OCI-LY1 (cell line): Measurements from ENCODE around the gene RPE65.
A peak's percentile ranks its signal among the peaks of the same experiment; 100 is the strongest.

ENCODE experiments used
- H2AFZ ChIP-seq: fragments of 200-600 bp; sonication (generic), shearing (Covaris generic); 2 replicates; pipeline ENCODE4 v1.6.0; 2014; ENCODE audit warnings: antibody characterized with exemption, mild to moderate bottlenecking, low read length
- H3F3A ChIP-seq: fragments of 200-600 bp; sonication (generic), shearing (Covaris generic); 2 replicates; pipeline ENCODE4 v1.6.0; 2014; ENCODE audit warnings: mild to moderate bottlenecking, antibody characterized with exemption, low read length, moderate library complexity; ENCODE audit not compliant: insufficient read depth
- H3K27ac ChIP-seq: fragments of 200-600 bp; sonication (generic); 2 replicates; pipeline ENCODE4 v1.5.1; 2014; ENCODE audit warnings: low read length, mixed run types, mild to moderate bottlenecking, low read depth; ENCODE audit not compliant: poor library complexity, severe bottlenecking
- H3K27me3 ChIP-seq: fragments of 200-600 bp; sonication (generic); 2 replicates; pipeline ENCODE4 v1.6.0; 2014; ENCODE audit warnings: antibody characterized with exemption, mild to moderate bottlenecking, low read length, moderate library complexity; ENCODE audit not compliant: insufficient read depth
- H3K36me3 ChIP-seq: fragments of 200-600 bp; sonication (generic); 2 replicates; pipeline ENCODE4 v1.6.1; 2014; ENCODE audit warnings: mild to moderate bottlenecking, antibody characterized with exemption, low read length, moderate library complexity, mixed read lengths; ENCODE audit not compliant: insufficient read depth
- H3K4me1 ChIP-seq: fragments of 200-600 bp; sonication (generic); 2 replicates; pipeline ENCODE4 v1.5.1; 2014; ENCODE audit warnings: mild to moderate bottlenecking, low read length, moderate library complexity; ENCODE audit not compliant: insufficient read depth, severe bottlenecking
- H3K4me2 ChIP-seq: fragments of 200-600 bp; sonication (generic), shearing (Covaris generic); 2 replicates; pipeline ENCODE4 v1.6.1; 2014; ENCODE audit warnings: low read length
- H3K4me3 ChIP-seq: fragments of 200-600 bp; sonication (generic); 2 replicates; pipeline ENCODE4 v1.5.1; 2014; ENCODE audit warnings: low read length, low read depth, mild to moderate bottlenecking, mixed read lengths; ENCODE audit not compliant: poor library complexity, severe bottlenecking
- H3K79me2 ChIP-seq: fragments of 200-600 bp; shearing (Covaris generic); 2 replicates; pipeline ENCODE4 v1.6.1; 2016; ENCODE audit warnings: mixed run types, low read length, mixed read lengths; ENCODE audit not compliant: insufficient read depth
- H3K9ac ChIP-seq: fragments of 200-600 bp; sonication (generic), shearing (Covaris generic); 2 replicates; pipeline ENCODE4 v1.6.1; 2014; ENCODE audit warnings: mild to moderate bottlenecking, low read length, mixed read lengths
- H3K9me2 ChIP-seq: fragments of 200-600 bp; sonication (generic), shearing (Covaris generic); 2 replicates; pipeline ENCODE4 v1.6.1; 2014; ENCODE audit warnings: low read depth, mild to moderate bottlenecking, low read length, mixed read lengths
- H3K9me3 ChIP-seq: fragments of 200-600 bp; shearing (Covaris generic); 2 replicates; pipeline ENCODE4 v1.6.1; 2014; ENCODE audit warnings: low read length, mixed read lengths
- H4K20me1 ChIP-seq: fragments of 200-600 bp; sonication (generic), shearing (Covaris generic); 2 replicates; pipeline ENCODE4 v1.6.0; 2016; ENCODE audit warnings: mild to moderate bottlenecking, low read length; ENCODE audit not compliant: insufficient read depth
- CTCF ChIP-seq: fragments of 200-600 bp; sonication (generic), shearing (Covaris generic); IDR thresholded peaks from 2 replicates; pipeline ENCODE4 v1.5.1; 2017; ENCODE audit warnings: mild to moderate bottlenecking, antibody characterized with exemption, low read length, moderate library complexity, mixed read lengths
- EZH2 ChIP-seq: fragments of 200-600 bp; sonication (generic), shearing (Covaris generic); IDR thresholded peaks from 2 replicates; pipeline ENCODE4 v1.8.0; 2017; ENCODE audit warnings: borderline replicate concordance, mixed run types, mild to moderate bottlenecking, antibody characterized with exemption, low read length, moderate library complexity, mixed read lengths

Gene RPE65

DNA sequence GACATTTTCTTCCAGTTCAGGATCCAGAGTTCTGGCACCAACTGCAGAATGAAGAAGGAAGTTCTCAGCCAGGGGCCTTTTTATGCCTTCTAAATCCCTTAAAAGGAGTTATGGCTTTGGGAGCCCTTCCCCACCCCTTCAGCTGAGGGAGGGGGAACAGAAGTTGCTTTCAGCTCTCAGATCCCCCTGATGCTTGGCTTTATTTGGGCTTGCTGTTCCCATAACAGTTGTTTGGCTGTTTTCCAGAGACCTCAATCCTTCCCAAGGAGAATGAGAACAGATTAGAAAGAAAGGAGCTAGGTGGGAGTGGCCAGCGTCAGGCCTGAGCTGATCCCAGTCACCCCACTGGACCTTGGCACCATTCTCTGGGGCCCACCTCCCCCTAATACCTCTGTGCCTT lies at the start of gene RPE65:
Gene RPE65, minus strand, starts transcription at position 54 of the 400 bp plus-strand sequence. Its CDS starts 49 bp downstream, at position 5.
- Histone ChIP-seq H3K79me2 (no peaks in the 10 kb centered on the region), H3F3A (no peaks in the 10 kb centered on the region), H3K36me3 (no peaks in the 10 kb centered on the region), H3K4me3 (no peak within 1 kb of the TSS), H4K20me1 (no peaks in the 10 kb centered on the region), H3K27me3 (no peaks in the 10 kb centered on the region), H3K9ac (no peak within 1 kb of the TSS), H3K4me2 (no peak within 1 kb of the TSS), H3K9me3 (no peaks in the 10 kb centered on the region), H3K9me2 (no peaks in the 10 kb centered on the region), H2AFZ (no peak within 1 kb of the TSS), H3K27ac (no peak within 1 kb of the TSS), H3K4me1 (no peaks in the 10 kb centered on the region)
- TF ChIP-seq CTCF (no peak), EZH2 (no peak)

DNA sequence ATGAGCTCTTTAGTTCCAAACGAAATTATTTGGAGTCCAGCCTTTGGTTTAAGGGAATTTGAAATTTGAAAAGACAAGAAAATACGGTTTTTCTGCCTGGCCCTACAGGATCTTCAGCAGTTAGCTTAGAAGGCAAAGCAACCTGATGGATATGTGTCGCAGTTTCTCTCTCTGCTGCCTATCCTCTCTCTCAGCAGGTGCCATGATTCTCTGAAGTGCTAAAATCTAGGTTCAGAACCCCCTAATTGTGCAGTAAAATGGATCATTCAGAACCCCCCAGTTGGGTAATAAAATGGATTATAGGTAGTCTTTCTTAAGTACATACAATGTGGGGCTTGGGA lies 47.6 kb upstream of the RPE65 start:
- Histone ChIP-seq H3K9ac (peak overlapping the region; percentile 91), H3F3A (no peaks in the 10 kb centered on the region), H2AFZ (peak overlapping the region; percentile 95), H3K9me3 (no peaks in the 10 kb centered on the region), H3K36me3 (peaks cover 19% of the 10 kb centered on the region), H3K27me3 (no peaks in the 10 kb centered on the region), H3K4me1 (peaks cover 37% of the 10 kb centered on the region), H3K4me3 (peak overlapping the region; percentile 90), H3K4me2 (peak overlapping the region; percentile 81), H4K20me1 (no peaks in the 10 kb centered on the region), H3K9me2 (no peaks in the 10 kb centered on the region), H3K79me2 (peaks cover 23% of the 10 kb centered on the region), H3K27ac (no peak overlapping the region)
- TF ChIP-seq EZH2 (no peak), CTCF (no peak)

DNA sequence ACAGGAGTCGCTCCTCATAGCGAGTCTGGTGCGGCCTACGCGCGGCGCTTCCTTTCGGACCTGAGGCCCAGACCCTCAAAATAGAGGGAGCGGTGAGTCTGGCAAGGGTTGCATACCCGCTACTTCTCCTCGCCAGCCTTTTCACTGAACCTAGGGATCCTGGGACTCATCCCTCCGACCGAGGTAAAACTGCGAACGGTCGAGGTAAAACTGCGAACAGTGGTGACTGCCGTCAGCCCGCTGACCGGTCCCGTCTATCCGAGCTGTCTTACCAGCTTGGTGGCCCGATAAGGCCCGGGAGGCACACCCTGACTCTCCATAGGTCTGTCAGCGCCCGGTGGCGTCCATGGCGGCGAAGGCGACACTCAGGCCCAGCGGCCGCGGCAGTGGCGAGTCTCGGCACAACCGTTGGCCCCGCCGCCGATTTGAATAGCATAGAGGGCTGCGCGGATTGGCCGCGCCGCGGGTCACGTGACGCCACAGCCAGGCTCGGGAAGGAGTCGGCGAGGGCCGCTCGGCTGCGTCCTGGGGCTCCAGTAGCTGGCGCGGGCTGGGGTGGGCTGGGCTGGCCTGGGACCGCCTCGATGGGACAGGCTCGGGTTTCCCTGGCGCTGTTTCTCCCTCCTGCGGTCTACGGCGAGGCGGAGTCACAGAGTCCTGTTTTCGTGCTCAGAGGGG lies 47.1 kb upstream of the RPE65 start, which contains the start of gene DEPDC1:
Gene DEPDC1, minus strand, starts transcription at position 403 of the 678 bp plus-strand sequence. Its CDS starts 83 bp downstream, at position 320.
- peaks cover 37% of the 10 kb centered on the region for H3K4me1 ChIP-seq
- H3F3A ChIP-seq: no peaks in the 10 kb centered on the region
- TF ChIP-seq CTCF: no peak
- no peak for TF ChIP-seq EZH2
- H2AFZ ChIP-seq: peak within 1 kb of the TSS; percentile 95
- H3K27me3 ChIP-seq: no peaks in the 10 kb centered on the region
- no peaks in the 10 kb centered on the region for H4K20me1 ChIP-seq
- no peaks in the 10 kb centered on the region for H3K9me3 ChIP-seq
- H3K27ac ChIP-seq: peak within 1 kb of the TSS; percentile 56
- H3K36me3 ChIP-seq: peaks cover 24% of the 10 kb centered on the region
- H3K9ac ChIP-seq: peak within 1 kb of the TSS; percentile 91
- peaks cover 23% of the 10 kb centered on the region for H3K79me2 ChIP-seq
- H3K4me3 ChIP-seq: peak within 1 kb of the TSS; percentile 90
- peak within 1 kb of the TSS; percentile 81 for H3K4me2 ChIP-seq
- H3K9me2 ChIP-seq: no peaks in the 10 kb centered on the region
